GM18861 (cell line): ENCODE data around the gene WDR89.
"Not testable (repeated sequence)": the region's sequence is repeated elsewhere in the genome, so short reads cannot be mapped to it uniquely, and the experiment has no call there.

Source experiments
- ATAC-seq: cut with Tn5 transposase; IDR thresholded peaks from one replicate; pipeline ENCODE4 v1.9.1; 2021; ENCODE audit not compliant: unreplicated experiment

Gene WDR89

GRCh38 chr14:63641473-63642228, at the start of gene WDR89:
WDR89 (minus strand) TSS chr14:63641871; CDS start chr14:63599942, 41,929 bp downstream.
- peak; percentile 68 for ATAC-seq

- no peak for ATAC-seq
Observed at GRCh38 chr14:63689132-63689531, 47.5 kb upstream of the WDR89 start.

GRCh38 chr14:63686926-63687325, 45.3 kb upstream of the WDR89 start:
- ATAC-seq: no peak

GRCh38 chr14:63685401-63685800, 43.7 kb upstream of the WDR89 start:
- no peak for ATAC-seq

- no peak for ATAC-seq
Observed at GRCh38 chr14:63682727-63683593, 41.3 kb upstream of the WDR89 start.

- ATAC-seq: no peak
Observed at GRCh38 chr14:63678536-63678935, 36.9 kb upstream of the WDR89 start.

GRCh38 chr14:63677891-63678379, 36.3 kb upstream of the WDR89 start:
- ATAC-seq: no peak

GRCh38 chr14:63676615-63677014, 34.9 kb upstream of the WDR89 start:
- no peak for ATAC-seq

- ATAC-seq: no peak
Observed at GRCh38 chr14:63673886-63674497, 32.3 kb upstream of the WDR89 start.

GRCh38 chr14:63673255-63673654, 31.6 kb upstream of the WDR89 start:
- ATAC-seq: no peak

GRCh38 chr14:63672417-63673180, 30.9 kb upstream of the WDR89 start:
- peak; percentile 72 for ATAC-seq

- no peak for ATAC-seq
Observed at GRCh38 chr14:63671987-63672386, 30.3 kb upstream of the WDR89 start.

- peak; percentile 46 for ATAC-seq
Observed at GRCh38 chr14:63670692-63671091, 29.0 kb upstream of the WDR89 start.

GRCh38 chr14:63666335-63666734, 24.7 kb upstream of the WDR89 start:
- no peak for ATAC-seq

GRCh38 chr14:63663428-63664341, 22.0 kb upstream of the WDR89 start:
- ATAC-seq: no peak

GRCh38 chr14:63662776-63663175, 21.1 kb upstream of the WDR89 start:
- ATAC-seq: no peak

- not testable (repeated sequence) for ATAC-seq
Observed at GRCh38 chr14:63661881-63662280, 20.2 kb upstream of the WDR89 start.

GRCh38 chr14:63659726-63660125, 18.1 kb upstream of the WDR89 start:
- no peak for ATAC-seq

- no peak for ATAC-seq
Observed at GRCh38 chr14:63656194-63656593, 14.5 kb upstream of the WDR89 start.

GRCh38 chr14:63654936-63655335, 13.3 kb upstream of the WDR89 start:
- ATAC-seq: no peak
